Gastrocnemius medialis (tissue), 4 donors: ENCODE data around the gene DNAJC30. TPM values are rescaled to one million over a fixed set of nuclear protein-coding genes. Genes with fewer than 3 reads are reported as not detected.
"Not testable (repeated sequence)": the region's sequence is repeated elsewhere in the genome, so short reads cannot be mapped to it uniquely, and the experiment has no call there.

Source experiments
- ATAC-seq, 2 donors: fragments of 150-250 bp; one replicate each; pipeline ENCODE4 v1.9.1; 2016
- DNase-seq, 2 donors: peaks; one replicate each; pipeline ENCODE4 v3.0.0-alpha.2; 2019
- H3K27ac ChIP-seq, 4 donors: fragments of 200-600 bp; sonication (generic); 1 replicate in 1 of 4; 2 replicates in 3 of 4; pipeline ENCODE4 v1.5.1; 2016 to 2018; ENCODE audit warnings: mild to moderate bottlenecking in 2 of 4, moderate library complexity in 1 of 4
- H3K27me3 ChIP-seq, 3 donors: fragments of 200-600 bp; sonication (generic) in 2 of 3; 1 replicate in 1 of 3; 2 replicates in 2 of 3; pipeline versions ENCODE4 v1.5.1 to v1.6.0; 2016 to 2019; ENCODE audit warnings: mild to moderate bottlenecking in 1 of 3, moderate library complexity in 1 of 3
- H3K36me3 ChIP-seq, 2 donors: fragments of 200-600 bp; sonication (generic) in 1 of 2; one replicate each; pipeline ENCODE4 v1.5.1; 2017 to 2018
- H3K4me1 ChIP-seq, 2 donors: fragments of 200-600 bp; sonication (generic) in 1 of 2; one replicate each; pipeline ENCODE4 v1.5.1; 2016 to 2017; ENCODE audit warnings: mild to moderate bottlenecking in 2 of 2
- H3K4me3 ChIP-seq, 4 donors: fragments of 200-600 bp; sonication (generic) in 3 of 4; 1 replicate in 1 of 4; 2 replicates in 3 of 4; pipeline ENCODE4 v1.5.1; 2016 to 2019; ENCODE audit warnings: mild to moderate bottlenecking in 2 of 4
- H3K9me3 ChIP-seq, 3 donors: fragments of 200-600 bp; sonication (generic) in 2 of 3; 1 replicate in 1 of 3; 2 replicates in 2 of 3; pipeline ENCODE4 v1.5.1; 2016 to 2019
- POLR2A ChIP-seq, 2 donors: fragments of 450-650 bp; IDR thresholded peaks; one replicate each; pipeline ENCODE4 v1.6.1; 2017; ENCODE audit warnings: antibody characterized with exemption in 2 of 2, mild to moderate bottlenecking in 2 of 2, moderate library complexity in 2 of 2
- in situ Hi-C, 4 donors: fragments of 200-750 bp; cut with MboI; loops; one replicate each; pipeline versions ENCODE4 v1.15.0 to v1.8.0; 2017; ENCODE audit warnings: low sequenced_read_pairs in 4 of 4
- intact Hi-C: fragments of 100-400 bp; cut with DNase I; formaldehyde crosslinking; loops from one replicate; pipeline ENCODE4 v1.15.1; 2023; ENCODE audit warnings: low total_unique reads
- total RNA-seq, 4 donors: library from RNA; depleted of rRNA; stranded (reverse); fragments of >200 nt; gene quantifications; one replicate each; pipeline versions ENCODE4 v1.1.0 to v1.2.3, GENCODE V29; 2016
- TF ChIP-seq, protein P1 (sequence below), 5 experiments: fragments of 450-650 bp in 3 of 5; fragments of 200-600 bp in 2 of 5; sonication (generic) in 2 of 5; IDR thresholded peaks in 4 of 5; conservative IDR thresholded peaks in 1 of 5; 1 replicate in 4 of 5; 2 replicates in 1 of 5; pipeline ENCODE4 v1.5.1; 2016 to 2019; ENCODE audit warnings: antibody characterized with exemption in 5 of 5, mild to moderate bottlenecking in 3 of 5, moderate library complexity in 3 of 5

Gene DNAJC30
- total RNA-seq, 4 donors from 2014 or later: 3.9 to 10.5 (median 5.6) TPM

DNA sequence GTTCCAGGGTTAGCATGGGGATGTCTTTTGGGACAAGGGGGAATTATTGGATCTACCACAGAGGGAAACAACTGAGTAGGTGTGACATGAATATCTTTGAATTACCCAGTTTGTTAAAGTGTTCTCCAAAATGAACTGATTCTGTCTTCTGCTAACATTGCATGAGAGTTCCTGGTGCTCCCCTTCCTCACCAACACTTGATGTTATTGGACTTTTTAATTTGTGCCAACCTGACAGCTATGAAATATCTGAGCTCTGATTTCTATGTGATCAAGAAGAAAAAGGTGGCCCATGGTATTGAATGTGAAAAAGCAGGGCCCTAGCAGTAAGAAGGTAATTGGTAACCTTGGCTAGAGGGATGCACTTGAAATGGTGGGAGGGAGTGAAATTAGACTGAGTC lies 20.2 kb downstream of the DNAJC30 start:
- H3K4me1 ChIP-seq: peaks cover 0 to 3% of the 10 kb centered on the region in 2 donors
- H3K27ac ChIP-seq: no peak overlapping the region
- no peak for TF ChIP-seq POLR2A (IDR thresholded peaks at IDR 0.05)
- TF ChIP-seq, protein P1, sequence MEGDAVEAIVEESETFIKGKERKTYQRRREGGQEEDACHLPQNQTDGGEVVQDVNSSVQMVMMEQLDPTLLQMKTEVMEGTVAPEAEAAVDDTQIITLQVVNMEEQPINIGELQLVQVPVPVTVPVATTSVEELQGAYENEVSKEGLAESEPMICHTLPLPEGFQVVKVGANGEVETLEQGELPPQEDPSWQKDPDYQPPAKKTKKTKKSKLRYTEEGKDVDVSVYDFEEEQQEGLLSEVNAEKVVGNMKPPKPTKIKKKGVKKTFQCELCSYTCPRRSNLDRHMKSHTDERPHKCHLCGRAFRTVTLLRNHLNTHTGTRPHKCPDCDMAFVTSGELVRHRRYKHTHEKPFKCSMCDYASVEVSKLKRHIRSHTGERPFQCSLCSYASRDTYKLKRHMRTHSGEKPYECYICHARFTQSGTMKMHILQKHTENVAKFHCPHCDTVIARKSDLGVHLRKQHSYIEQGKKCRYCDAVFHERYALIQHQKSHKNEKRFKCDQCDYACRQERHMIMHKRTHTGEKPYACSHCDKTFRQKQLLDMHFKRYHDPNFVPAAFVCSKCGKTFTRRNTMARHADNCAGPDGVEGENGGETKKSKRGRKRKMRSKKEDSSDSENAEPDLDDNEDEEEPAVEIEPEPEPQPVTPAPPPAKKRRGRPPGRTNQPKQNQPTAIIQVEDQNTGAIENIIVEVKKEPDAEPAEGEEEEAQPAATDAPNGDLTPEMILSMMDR (IDR thresholded peaks at IDR 0.05 in 4 of 5, conservative IDR thresholded peaks at IDR 0.05 in 1 of 5): no peak
- peaks cover 0 to 6% (median 0%) of the 10 kb centered on the region in 3 donors for H3K9me3 ChIP-seq
- intact Hi-C loops: no loop called here
- peaks cover 0 to 3% (median 0%) of the 10 kb centered on the region in 3 donors for H3K27me3 ChIP-seq
- ATAC-seq (no peak), DNase-seq (no peak)
- in situ Hi-C loops: loop anchor here (5.0 to 10.0 kb wide), 3 partner anchors 48 to 58 kb away; no protein-coding TSS in a partner anchor
- H3K36me3 ChIP-seq: no peaks in the 10 kb centered on the region
- no peak overlapping the region for H3K4me3 ChIP-seq

DNA sequence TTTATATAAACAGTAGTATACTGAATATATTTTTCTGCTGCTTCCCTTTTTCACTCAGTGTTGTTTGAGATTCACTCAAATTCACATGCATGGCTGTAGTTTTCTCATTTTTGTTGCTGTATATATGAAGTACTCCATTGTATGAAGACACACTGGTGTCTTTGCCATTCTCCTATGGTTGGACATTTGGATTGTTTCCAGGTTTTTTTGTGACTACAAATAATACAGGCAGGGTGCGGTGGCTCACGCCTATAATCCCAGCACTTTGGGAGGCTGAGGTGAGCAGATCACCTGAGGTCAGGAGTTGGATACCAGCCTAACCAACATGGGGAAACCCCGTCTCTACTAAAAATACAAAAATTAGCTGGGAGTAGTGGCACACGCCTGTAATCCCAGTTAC lies 22.7 kb downstream of the DNAJC30 start:
- H3K27ac ChIP-seq, H3K4me3 ChIP-seq, H3K9me3 ChIP-seq, ATAC-seq, H3K27me3 ChIP-seq, H3K4me1 ChIP-seq, H3K36me3 ChIP-seq, DNase-seq, intact Hi-C loops: not testable (repeated sequence)
- in situ Hi-C loops: loop anchor here (5.0 to 10.0 kb wide), 3 partner anchors 46 to 56 kb away; no protein-coding TSS in a partner anchor

DNA sequence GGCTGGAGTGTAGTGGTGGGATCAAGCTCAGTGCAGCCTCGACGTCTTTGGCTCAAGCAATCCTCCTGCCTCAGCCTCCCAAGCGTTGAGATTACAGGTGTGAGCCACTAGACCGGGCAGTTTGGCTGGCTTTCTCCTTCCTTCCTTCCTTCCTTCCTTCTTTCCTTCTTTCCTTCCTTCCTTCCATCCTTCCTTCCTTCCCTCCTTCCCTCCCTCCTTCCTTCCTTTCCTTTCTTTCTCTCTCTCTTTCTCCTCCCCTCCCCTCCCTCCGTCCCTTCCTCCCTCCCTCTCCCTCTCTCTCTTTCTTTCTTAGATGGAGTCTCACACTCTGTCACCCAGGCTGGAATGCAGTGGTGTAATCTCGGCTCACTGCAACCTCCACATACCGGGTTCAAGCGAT lies 23.3 kb downstream of the DNAJC30 start:
- TF ChIP-seq, protein P1 (IDR thresholded peaks at IDR 0.05 in 4 of 5, conservative IDR thresholded peaks at IDR 0.05 in 1 of 5): no peak
- TF ChIP-seq POLR2A (IDR thresholded peaks at IDR 0.05): no peak
- H3K4me1 ChIP-seq: no peaks in the 10 kb centered on the region
- ATAC-seq (no peak), DNase-seq (no peak)
- no peak overlapping the region for H3K27ac ChIP-seq
- peaks cover 0 to 3% (median 0%) of the 10 kb centered on the region in 3 donors for H3K27me3 ChIP-seq
- H3K9me3 ChIP-seq: peaks cover 0 to 6% (median 0%) of the 10 kb centered on the region in 3 donors
- in situ Hi-C loops (loop anchor here (5.0 to 10.0 kb wide), 3 partner anchors 45 to 55 kb away; no protein-coding TSS in a partner anchor), intact Hi-C loops (no loop called here)
- H3K36me3 ChIP-seq: no peaks in the 10 kb centered on the region
- H3K4me3 ChIP-seq: no peak overlapping the region

GRCh38 chr7:73655309-73655708 lies 27.9 kb downstream of the DNAJC30 start:
- H3K4me3 ChIP-seq, DNase-seq, H3K27me3 ChIP-seq, ATAC-seq, H3K36me3 ChIP-seq, intact Hi-C loops, H3K4me1 ChIP-seq, H3K9me3 ChIP-seq, H3K27ac ChIP-seq, in situ Hi-C loops: not testable (repeated sequence)

GRCh38 chr7:73652541-73652949 lies 30.7 kb downstream of the DNAJC30 start:
- no peak for TF ChIP-seq POLR2A (IDR thresholded peaks at IDR 0.05)
- TF ChIP-seq, protein P1 (IDR thresholded peaks at IDR 0.05 in 4 of 5, conservative IDR thresholded peaks at IDR 0.05 in 1 of 5): no peak
- ATAC-seq (no peak), DNase-seq (no peak)
- no peak overlapping the region for H3K27ac ChIP-seq
- no peak overlapping the region for H3K4me3 ChIP-seq
- intact Hi-C loops: no loop called here
- in situ Hi-C loops: no loop called here
- H3K27me3 ChIP-seq: peaks cover 11 to 16% (median 16%) of the 10 kb centered on the region in 3 donors
- H3K4me1 ChIP-seq: no peaks in the 10 kb centered on the region
- no peaks in the 10 kb centered on the region for H3K36me3 ChIP-seq
- no peaks in the 10 kb centered on the region for H3K9me3 ChIP-seq

- ATAC-seq: no peak
- in situ Hi-C loops: no loop called here
- peaks cover 18 to 27% (median 26%) of the 10 kb centered on the region in 3 donors for H3K27me3 ChIP-seq
These were observed 32.7 kb downstream of the DNAJC30 start for GRCh38 chr7:73650524-73650923.

More at GRCh38 chr7:73650524-73650923, 32.7 kb downstream of the DNAJC30 start:
- Histone ChIP-seq H3K4me3 (no peak overlapping the region), H3K36me3 (no peaks in the 10 kb centered on the region), H3K27ac (no peak overlapping the region), H3K4me1 (no peaks in the 10 kb centered on the region), H3K9me3 (no peaks in the 10 kb centered on the region)
- intact Hi-C loops: no loop called here
- DNase-seq: no peak
- TF ChIP-seq POLR2A (IDR thresholded peaks at IDR 0.05): no peak
- TF ChIP-seq, protein P1 (IDR thresholded peaks at IDR 0.05 in 4 of 5, conservative IDR thresholded peaks at IDR 0.05 in 1 of 5): no peak
